Hematopoietic multipotent progenitor cell (in vitro differentiated cells): ENCODE measurements around the gene SUCNR1. TPM values are rescaled to one million over a fixed set of nuclear protein-coding genes. Genes with fewer than 3 reads are reported as not detected.
A peak's percentile ranks its signal among the peaks of the same experiment; 100 is the strongest.
"Not testable (repeated sequence)": the region's sequence is repeated elsewhere in the genome, so short reads cannot be mapped to it uniquely, and the experiment has no call there.

Experiments
- DNase-seq, 3 donors: peaks; one replicate each; pipeline ENCODE4 v3.0.0-alpha.2; 2011 to 2015; ENCODE audit warnings: low read depth in 2 of 3, low spot score in 2 of 3
- total RNA-seq: library from RNA; depleted of rRNA; stranded (reverse); fragments of >200 nt; gene quantifications from one replicate; pipeline ENCODE4 v1.2.3, GENCODE V29; 2012

Gene SUCNR1
- total RNA-seq, 1 donor, result 1.6 TPM

DNA sequence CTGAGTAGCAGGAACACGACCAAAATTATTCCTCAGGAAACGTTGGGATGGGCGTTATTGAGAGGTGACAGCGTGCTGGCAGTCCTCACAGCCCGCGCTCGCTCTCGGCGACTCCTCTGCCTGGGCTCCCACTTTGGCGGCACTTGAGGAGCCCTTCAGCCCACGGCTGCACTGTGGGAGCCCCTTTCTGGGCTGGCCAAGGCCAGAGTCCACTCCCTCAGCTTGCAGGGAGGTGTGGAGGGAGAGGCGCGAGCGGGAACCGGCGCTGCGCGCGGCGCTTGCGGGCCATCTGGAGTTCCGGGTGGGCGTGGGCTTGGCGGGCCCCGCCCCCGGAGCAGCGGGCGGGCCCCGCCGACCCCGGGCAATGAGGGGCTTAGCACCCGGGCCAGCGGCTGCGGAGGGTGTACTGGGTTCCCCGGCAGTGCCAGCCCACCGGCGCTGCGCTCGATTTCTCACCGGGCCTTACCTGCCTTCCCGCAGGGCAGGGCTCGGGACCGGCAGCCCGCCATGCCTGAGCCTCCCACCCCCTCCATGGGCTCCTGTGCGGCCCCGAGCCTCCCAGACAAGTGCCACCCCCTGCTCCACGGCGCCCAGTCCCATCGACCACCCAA, 54.6 kb downstream of the SUCNR1 start:
- DNase-seq, result not testable (repeated sequence)

DNA sequence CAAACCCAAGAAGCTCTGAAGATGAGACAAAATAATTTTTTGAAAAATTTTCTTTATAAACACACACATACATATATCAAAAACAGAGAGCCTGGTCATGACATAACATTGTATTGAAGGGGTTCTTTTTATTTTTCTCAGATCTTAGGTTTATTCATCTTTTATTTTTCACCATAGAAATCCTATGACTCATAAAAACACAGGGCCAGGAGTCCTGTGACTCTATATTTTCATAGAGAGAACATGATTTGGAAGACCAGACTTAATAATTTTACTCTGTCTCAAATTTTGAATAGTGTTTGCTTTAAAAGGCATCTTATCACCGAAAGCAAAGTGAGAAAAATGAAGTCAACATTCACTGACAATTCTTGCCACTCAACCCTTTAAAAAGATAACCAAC, 57.7 kb downstream of the SUCNR1 start:
- DNase-seq, result no peak

DNA sequence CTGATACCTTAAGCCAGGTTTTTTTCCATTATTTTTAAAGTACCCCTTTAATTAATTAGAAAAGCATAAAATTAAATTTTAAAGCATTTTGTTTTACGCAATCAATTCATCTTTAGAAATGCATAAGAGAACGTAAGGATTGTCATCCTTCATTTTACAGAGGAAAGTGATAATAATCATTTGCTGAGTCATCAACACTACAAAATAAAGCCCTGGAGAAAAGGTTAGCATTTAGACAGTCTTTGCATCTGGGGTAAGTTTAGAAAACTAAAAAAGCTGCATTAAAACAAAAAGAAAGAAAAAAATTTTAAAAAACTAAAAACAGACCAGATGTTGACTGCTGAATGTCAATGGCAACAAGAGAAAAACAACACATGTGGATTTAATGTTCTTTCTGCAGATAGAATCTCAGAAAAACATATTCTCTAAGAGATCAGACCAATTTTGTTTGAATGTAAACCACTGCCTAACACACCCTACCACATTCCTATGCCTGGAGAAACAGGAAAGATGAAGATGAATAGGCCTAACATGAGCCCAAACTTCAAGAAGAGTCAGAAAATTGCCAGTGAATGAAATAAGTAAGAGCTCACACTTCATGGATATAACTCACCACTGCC, 59.9 kb downstream of the SUCNR1 start:
- DNase-seq, result peak in 1 of 3 donors; percentile 17

Other genes starting within 250 kb of the SUCNR1 start
- not detected for gene AADACL2, start 139.7 kb upstream of the SUCNR1 start, total RNA-seq
- gene AADAC, start 59.5 kb upstream of the SUCNR1 start, total RNA-seq, result not detected